Right lobe of liver (tissue), 4 donors: ENCODE measurements around the gene FGF14.

ENCODE experiments used
- POLR2A ChIP-seq: fragments of 450-650 bp; IDR thresholded peaks from one replicate; pipeline ENCODE4 v1.6.1; 2017; ENCODE audit warnings: antibody characterized with exemption, mild to moderate bottlenecking
- TF ChIP-seq, protein P1 (sequence below), 4 donors: fragments of 200-600 bp in 3 of 4; fragments of 450-650 bp in 1 of 4; IDR thresholded peaks; one replicate each; pipeline versions ENCODE4 v1.5.1 to v1.8.0; 2016 to 2022; ENCODE audit warnings: antibody characterized with exemption in 4 of 4, mild to moderate bottlenecking in 2 of 4
- donor health status: DM: no; HTN: no; CAD: no.
- donor health status: DM: no; HTN: no; CAD: no.
- donor health status: DM: no; HTN: yes; CAD: no.

- TF ChIP-seq POLR2A, result no peak
- TF ChIP-seq, protein P1, sequence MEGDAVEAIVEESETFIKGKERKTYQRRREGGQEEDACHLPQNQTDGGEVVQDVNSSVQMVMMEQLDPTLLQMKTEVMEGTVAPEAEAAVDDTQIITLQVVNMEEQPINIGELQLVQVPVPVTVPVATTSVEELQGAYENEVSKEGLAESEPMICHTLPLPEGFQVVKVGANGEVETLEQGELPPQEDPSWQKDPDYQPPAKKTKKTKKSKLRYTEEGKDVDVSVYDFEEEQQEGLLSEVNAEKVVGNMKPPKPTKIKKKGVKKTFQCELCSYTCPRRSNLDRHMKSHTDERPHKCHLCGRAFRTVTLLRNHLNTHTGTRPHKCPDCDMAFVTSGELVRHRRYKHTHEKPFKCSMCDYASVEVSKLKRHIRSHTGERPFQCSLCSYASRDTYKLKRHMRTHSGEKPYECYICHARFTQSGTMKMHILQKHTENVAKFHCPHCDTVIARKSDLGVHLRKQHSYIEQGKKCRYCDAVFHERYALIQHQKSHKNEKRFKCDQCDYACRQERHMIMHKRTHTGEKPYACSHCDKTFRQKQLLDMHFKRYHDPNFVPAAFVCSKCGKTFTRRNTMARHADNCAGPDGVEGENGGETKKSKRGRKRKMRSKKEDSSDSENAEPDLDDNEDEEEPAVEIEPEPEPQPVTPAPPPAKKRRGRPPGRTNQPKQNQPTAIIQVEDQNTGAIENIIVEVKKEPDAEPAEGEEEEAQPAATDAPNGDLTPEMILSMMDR (IDR thresholded peaks at IDR 0.05), result peak in 3 of 4 donors; percentile 27 to 37 (median 36)
Measured at GRCh38 chr13:102399791-102400674, 1.8 kb downstream of the FGF14 start.
